A549 (cell line): Measurements from ENCODE around the gene LRIG2. TPM values are rescaled to one million over a fixed set of nuclear protein-coding genes. Genes with fewer than 3 reads are reported as not detected.

Experiments
- ATAC-seq, 2 experiments: fragments of 200-7000 bp in 1 of 2; fragments of >200 bp in 1 of 2; cut with Nextera tagmentation in 1 of 2; cut with Tn5 transposase in 1 of 2; 3 replicates each; pipeline versions ENCODE4 v1.8.0 to v1.9.1; 2018 to 2020; ENCODE audit warnings: mild to moderate bottlenecking in 1 of 2, moderate library complexity in 1 of 2
- CTCF ChIA-PET: fragments of 300-600 bp; sonication (Branson Sonifier 250); formaldehyde crosslinking; extraction: SDS; loops from one replicate; lab custom pipeline; 2021; ENCODE audit warnings: antibody characterized with exemption, inconsistent platforms; lab: Yijun Ruan, JAX
- POLR2A ChIA-PET: fragments of 350-600 bp; formaldehyde crosslinking; extraction: SDS; loops from one replicate; lab custom pipeline; 2021; ENCODE audit warnings: antibody characterized with exemption, inconsistent platforms; lab: Yijun Ruan, JAX
- DNase-seq, 2 experiments: peaks; one replicate each; pipeline versions ENCODE4 v3.0.0 to v3.0.0-alpha.2; 2011 to 2016; ENCODE audit warnings: low read depth in 1 of 2, low spot score in 1 of 2
- FAIRE-seq: peaks from 2 replicates; lab custom pipeline; 2011; peaks lifted over from hg19 to GRCh38; lab: Jason Lieb, UNC
- H3K27ac ChIP-seq, 2 experiments: fragments of >200 bp; sonication (Bioruptor Twin); formaldehyde crosslinking; 3 replicates each; pipeline ENCODE4 v1.5.1; 2016 to 2017
- H3K4me1 ChIP-seq: fragments of >200 bp; sonication (Bioruptor Twin); formaldehyde crosslinking; 3 replicates; pipeline ENCODE4 v1.6.1; 2016
- H3K4me2 ChIP-seq: fragments of >200 bp; sonication (Bioruptor Twin); formaldehyde crosslinking; 3 replicates; pipeline ENCODE4 v1.6.1; 2016
- H3K4me3 ChIP-seq: fragments of >200 bp; sonication (Bioruptor Twin); formaldehyde crosslinking; 3 replicates; pipeline ENCODE4 v1.5.1; 2016
- H3K9me3 ChIP-seq: fragments of >200 bp; sonication (Bioruptor Twin); formaldehyde crosslinking; 3 replicates; pipeline ENCODE4 v1.6.1; 2016
- CBX8 ChIP-seq: fragments of 200-600 bp; sonication (generic); IDR thresholded peaks from 2 replicates; pipeline ENCODE4 v1.6.1; 2016
- CHD2 ChIP-seq: fragments of 150-350 bp; IDR thresholded peaks from 2 replicates; pipeline ENCODE4 v1.6.1; 2014; ENCODE audit warnings: low read length; ENCODE audit not compliant: partially characterized antibody
- CTCF ChIP-seq: fragments of >200 bp; sonication (Bioruptor Twin); formaldehyde crosslinking; IDR thresholded peaks from 3 replicates; pipeline ENCODE4 v1.5.1; 2016
- EHF ChIP-seq: fragments of 250-450 bp; sonication (Bioruptor Pico); IDR thresholded peaks from 2 replicates; pipeline ENCODE4 v1.5.0; 2020; ENCODE audit warnings: mild to moderate bottlenecking
- EHMT2 ChIP-seq: fragments of 200-600 bp; sonication (generic); IDR thresholded peaks from 2 replicates; pipeline ENCODE4 v1.6.1; 2016; ENCODE audit warnings: antibody characterized with exemption, low read depth, mild to moderate bottlenecking, moderate library complexity
- ESRRA ChIP-seq: fragments of 150-350 bp; IDR thresholded peaks from 2 replicates; pipeline ENCODE4 v1.6.1; 2014; ENCODE audit warnings: mild to moderate bottlenecking, low read length, borderline replicate concordance
- HDAC2 ChIP-seq: fragments of 200-600 bp; sonication (generic); IDR thresholded peaks from 2 replicates; pipeline ENCODE4 v1.6.1; 2016
- HEYL ChIP-seq: fragments of 250-450 bp; sonication (Bioruptor Pico); IDR thresholded peaks from 2 replicates; pipeline ENCODE4 v1.8.0; 2021; ENCODE audit warnings: mild to moderate bottlenecking, moderate library complexity
- JUN ChIP-seq, 2 experiments: fragments of >200 bp; sonication (Bioruptor Twin); formaldehyde crosslinking; IDR thresholded peaks; 2 replicates in 1 of 2; 3 replicates in 1 of 2; pipeline ENCODE4 v1.6.1; 2016 to 2017
- KDM1A ChIP-seq: fragments of 200-600 bp; sonication (generic); IDR thresholded peaks from 2 replicates; pipeline ENCODE4 v1.6.1; 2016; ENCODE audit warnings: low read depth, mild to moderate bottlenecking
- NPAS2 ChIP-seq: fragments of 250-450 bp; sonication (Bioruptor Pico); IDR thresholded peaks from 2 replicates; pipeline ENCODE4 v1.8.0; 2022; ENCODE audit warnings: mild to moderate bottlenecking, moderate library complexity, borderline replicate concordance
- POLR2A ChIP-seq: IDR thresholded peaks from 2 replicates; pipeline ENCODE4 v1.6.1; 2012; ENCODE audit warnings: mild to moderate bottlenecking, low read length
- POLR2AphosphoS2 ChIP-seq: conservative IDR thresholded peaks from 2 replicates; pipeline ENCODE4 v1.6.1; 2012; ENCODE audit warnings: low read length, improper control_type of control experiment, inconsistent platforms
- RAD21 ChIP-seq, 2 experiments: fragments of >200 bp in 1 of 2; sonication (Bioruptor Twin) in 1 of 2; formaldehyde crosslinking in 1 of 2; IDR thresholded peaks in 1 of 2; conservative IDR thresholded peaks in 1 of 2; 2 replicates in 1 of 2; 3 replicates in 1 of 2; pipeline ENCODE4 v1.6.1; 2012 to 2018; ENCODE audit warnings: inconsistent platforms in 1 of 2
- SMC3 ChIP-seq: fragments of >200 bp; sonication (Bioruptor Twin); formaldehyde crosslinking; IDR thresholded peaks from 3 replicates; pipeline ENCODE4 v1.6.1; 2018; ENCODE audit warnings: inconsistent platforms
- ZSCAN20 ChIP-seq: fragments of 250-450 bp; sonication (Bioruptor Pico); IDR thresholded peaks from 2 replicates; pipeline ENCODE4 v1.8.0; 2022; ENCODE audit warnings: mild to moderate bottlenecking, moderate library complexity
- WGBS: methylation state at CpG from one replicate; pipeline ENCODE4 v1.1.6; 2017; ENCODE audit errors: missing lambda C conversion rate; 5-methylcytosine and 5-hydroxymethylcytosine counted together
- polyA plus RNA-seq, 4 experiments: library from polyadenylated mRNA; depleted of rRNA in 3 of 4; stranded (reverse); fragments of >200 nt; fragmentation: RNase III in 1 of 4; extraction: RNeasy Plus Mini Kit Qiagen cat#74134 plus additional on column Dnase treatment in 1 of 4; gene quantifications; 2 replicates in 3 of 4; 3 replicates in 1 of 4; pipeline ENCODE4 v1.2.3, GENCODE V29; 2011 to 2017
- TF ChIP-seq, protein P1 (sequence below): IDR thresholded peaks from 2 replicates; pipeline ENCODE4 v1.6.1; 2012

Gene LRIG2
- polyA plus RNA-seq, 2 of the 4 experiments (the other 2 are of a cell fraction): 3.0 to 7.4 TPM

GRCh38 chr1:113138778-113139177 is 65.8 kb downstream of the LRIG2 start (continued):
- TF ChIP-seq CTCF (no peak), POLR2A (no peak), HEYL (no peak), POLR2AphosphoS2 (no peak), HDAC2 (no peak)
- TF ChIP-seq, protein P1, sequence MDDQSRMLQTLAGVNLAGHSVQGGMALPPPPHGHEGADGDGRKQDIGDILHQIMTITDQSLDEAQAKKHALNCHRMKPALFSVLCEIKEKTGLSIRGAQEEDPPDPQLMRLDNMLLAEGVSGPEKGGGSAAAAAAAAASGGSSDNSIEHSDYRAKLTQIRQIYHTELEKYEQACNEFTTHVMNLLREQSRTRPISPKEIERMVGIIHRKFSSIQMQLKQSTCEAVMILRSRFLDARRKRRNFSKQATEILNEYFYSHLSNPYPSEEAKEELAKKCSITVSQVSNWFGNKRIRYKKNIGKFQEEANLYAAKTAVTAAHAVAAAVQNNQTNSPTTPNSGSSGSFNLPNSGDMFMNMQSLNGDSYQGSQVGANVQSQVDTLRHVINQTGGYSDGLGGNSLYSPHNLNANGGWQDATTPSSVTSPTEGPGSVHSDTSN: no peak

DNA sequence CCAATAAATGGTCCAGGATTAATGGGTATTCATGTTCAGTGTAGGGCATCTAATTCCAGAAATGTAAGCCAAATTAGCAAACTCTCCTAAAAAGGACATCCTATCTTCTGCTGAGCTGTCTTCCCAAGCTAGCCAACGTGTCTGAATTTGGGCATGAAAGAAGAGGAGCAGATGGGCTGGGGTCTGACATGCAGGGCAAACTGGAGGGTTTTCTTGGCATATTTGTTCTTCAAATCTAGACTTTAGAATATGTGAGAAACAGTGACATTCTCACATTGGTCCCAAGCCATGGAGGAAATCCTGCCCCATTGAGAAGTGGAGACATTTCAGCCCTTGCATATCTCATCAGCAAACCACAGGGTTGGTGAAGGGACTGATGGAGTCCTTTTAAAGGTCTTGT is 67.2 kb downstream of the LRIG2 start:
- Histone ChIP-seq H3K4me2 (no peak overlapping the region), H3K4me1 (peaks cover 19% of the 10 kb centered on the region), H3K27ac (no peak overlapping the region), H3K4me3 (no peak overlapping the region), H3K9me3 (no peaks in the 10 kb centered on the region)
- DNase-seq: no peak
- 88% methylated on average over 1 of the region's 1 CpG for WGBS
- no peak for FAIRE-seq
- TF ChIP-seq KDM1A (no peak), CBX8 (no peak), NPAS2 (CRISPR knock-in tag) (no peak), EHMT2 (no peak), ZSCAN20 (CRISPR knock-in tag) (no peak), CHD2 (no peak), EHF (CRISPR knock-in tag) (no peak), JUN (IDR thresholded peaks at IDR 0.05) (no peak), CTCF (no peak)
- ATAC-seq: no peak
- CTCF ChIA-PET: interaction anchor here (0.6 to 4.9 kb wide), 23 partner anchors 10 to 589 kb away, joined by 3 to 25 read pairs (median 4); partner anchors contain the start of gene LRIG2
- POLR2A ChIA-PET: no interaction called here

- 52% methylated on average over 13 of the region's 13 CpGs for WGBS
- DNase-seq (peak; percentile 53 to 60), ATAC-seq (peak; percentile 91 to 95), FAIRE-seq (no peak)
- ChIA-PET CTCF (interaction anchor here (0.6 to 4.9 kb wide), 30 partner anchors 8 to 559 kb away, joined by 3 to 25 read pairs (median 3); no protein-coding TSS in a partner anchor), POLR2A (interaction anchor here (1.2 to 1.3 kb wide), 2 partner anchors 248 to 537 kb away, joined by 3 read pairs; no protein-coding TSS in a partner anchor)
- TF ChIP-seq ESRRA: no peak
- peak; percentile 87 for TF ChIP-seq SMC3
- TF ChIP-seq CTCF: peak; percentile 77
- TF ChIP-seq RAD21 (conservative IDR thresholded peaks at IDR 0.05 in 1 of 2, IDR thresholded peaks at IDR 0.05 in 1 of 2): peak; percentile 90 to 95
- Histone ChIP-seq H3K4me2 (peak overlapping the region; percentile 40), H3K9me3 (no peaks in the 10 kb centered on the region), H3K4me1 (peaks cover 19% of the 10 kb centered on the region), H3K4me3 (no peak overlapping the region), H3K27ac (peak overlapping the region; percentile 63 to 82)
These were observed 67.8 kb downstream of the LRIG2 start for GRCh38 chr1:113140588-113141446.
